NCI-H146 treated with DMSO at 0.1 percent for 48 hours (cell line): ENCODE results near the gene NBAS.
"Not testable (repeated sequence)": the region's sequence is repeated elsewhere in the genome, so short reads cannot be mapped to it uniquely, and the experiment has no call there.

Experiments
- DNase-seq: peaks from one replicate; lab custom pipeline; 2025; ENCODE audit not compliant: unreplicated experiment; lab: John Stamatoyannopoulos, UW

NBAS gene

GRCh38 chr2:15532996-15533395 is 28.1 kb downstream of the NBAS start:
- DNase-seq = no peak

GRCh38 chr2:15531095-15531854 is 29.9 kb downstream of the NBAS start:
- no peak for DNase-seq

GRCh38 chr2:15527074-15527739 is 33.9 kb downstream of the NBAS start:
- no peak for DNase-seq

- no peak for DNase-seq
These were observed 39.4 kb downstream of the NBAS start for GRCh38 chr2:15521641-15522181.

GRCh38 chr2:15520346-15520745 is 40.8 kb downstream of the NBAS start:
- no peak for DNase-seq

- DNase-seq = not testable (repeated sequence)
These were observed 42.4 kb downstream of the NBAS start for GRCh38 chr2:15518759-15519158.

GRCh38 chr2:15517793-15518192 is 43.3 kb downstream of the NBAS start:
- no peak for DNase-seq

- no peak for DNase-seq
These were observed 49.4 kb downstream of the NBAS start for GRCh38 chr2:15511686-15512085.

GRCh38 chr2:15510552-15510951 is 50.6 kb downstream of the NBAS start:
- DNase-seq = no peak

GRCh38 chr2:15510131-15510530 is 51.0 kb downstream of the NBAS start:
- DNase-seq = no peak

GRCh38 chr2:15507697-15508096 is 53.4 kb downstream of the NBAS start:
- DNase-seq = no peak

GRCh38 chr2:15507061-15507460 is 54.1 kb downstream of the NBAS start:
- DNase-seq = no peak

- DNase-seq = no peak
These were observed 54.8 kb downstream of the NBAS start for GRCh38 chr2:15506229-15506819.

GRCh38 chr2:15504882-15505663 is 56.1 kb downstream of the NBAS start:
- no peak for DNase-seq

- not testable (repeated sequence) for DNase-seq
These were observed 61.9 kb downstream of the NBAS start for GRCh38 chr2:15499251-15499650.

- DNase-seq = no peak
These were observed 62.6 kb downstream of the NBAS start for GRCh38 chr2:15498554-15498953.

GRCh38 chr2:15494877-15495276 is 66.3 kb downstream of the NBAS start:
- DNase-seq = no peak

GRCh38 chr2:15492773-15493325 is 68.3 kb downstream of the NBAS start:
- no peak for DNase-seq

- DNase-seq = no peak
These were observed 74.4 kb downstream of the NBAS start for GRCh38 chr2:15486770-15487169.

- DNase-seq = no peak
These were observed 75.2 kb downstream of the NBAS start for GRCh38 chr2:15485949-15486348.

GRCh38 chr2:15481000-15481399 is 80.1 kb downstream of the NBAS start:
- DNase-seq = no peak
